ENCODE data around the gene PANK4. TPM values are rescaled to one million over a fixed set of nuclear protein-coding genes. Genes with fewer than 3 reads are reported as not detected.

Gene PANK4
- polyA plus RNA-seq, 2 of the 4 experiments (the other 2 are of a cell fraction): 8.1 to 13.8 TPM

DNA sequence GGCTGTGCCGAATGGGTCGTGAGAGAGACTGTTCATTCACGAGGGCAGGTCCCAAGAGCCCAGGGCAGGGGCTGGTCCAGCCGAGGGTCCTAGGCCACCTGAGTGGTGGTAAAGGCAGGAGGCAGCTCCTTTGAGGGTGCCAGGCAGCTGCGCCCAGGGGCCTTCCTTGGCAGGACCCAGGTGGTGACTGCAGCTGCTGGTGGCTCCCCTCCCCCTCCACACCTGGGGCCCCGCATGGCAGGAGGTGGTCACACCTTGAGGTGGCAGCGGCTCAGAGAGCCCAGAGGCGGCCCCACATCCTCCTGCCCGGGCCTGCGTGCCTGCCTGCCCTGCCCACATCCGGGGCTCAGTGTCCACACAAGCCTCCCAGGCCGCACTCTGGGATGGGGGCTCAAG, 60.1 kb downstream of the PANK4 start:
- Histone ChIP-seq H3K4me2 (no peak overlapping the region), H3K27ac (no peak overlapping the region), H3K9me3 (no peaks in the 10 kb centered on the region), H3K4me1 (peaks cover 8% of the 10 kb centered on the region; the same call in 2 of the 3 replicates), H3K4me3 (no peak overlapping the region)
- FAIRE-seq (no peak), DNase-seq (ENCODE audit: low read depth in 1 of 2, low spot score in 1 of 2) (no peak), ATAC-seq (no peak)
- 71% methylated on average over 1 of the region's 12 CpGs for WGBS (ENCODE audit: missing lambda C conversion rate)
- ChIA-PET CTCF (interaction anchor here (0.6 kb wide), 1 partner anchor 22 kb away, joined by 3 read pairs; no protein-coding TSS in a partner anchor), POLR2A (no interaction called here)
- TF ChIP-seq POLR2A (IDR thresholded peaks at IDR 0.05; ENCODE audit: low read length) (no peak), MAZ (IDR thresholded peaks at IDR 0.05; ENCODE audit: borderline replicate concordance, low read depth, low read length) (no peak), CBX2 (IDR thresholded peaks at IDR 0.05; ENCODE audit: borderline replicate concordance, low read depth) (no peak), BHLHE40 (IDR thresholded peaks at IDR 0.05; ENCODE audit: low read depth, low read length) (no peak)
- TF ChIP-seq, protein P1, sequence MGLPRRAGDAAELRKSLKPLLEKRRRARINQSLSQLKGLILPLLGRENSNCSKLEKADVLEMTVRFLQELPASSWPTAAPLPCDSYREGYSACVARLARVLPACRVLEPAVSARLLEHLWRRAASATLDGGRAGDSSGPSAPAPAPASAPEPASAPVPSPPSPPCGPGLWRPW (IDR thresholded peaks at IDR 0.05): no peak

- no peak for DNase-seq (ENCODE audit: low read depth in 1 of 2, low spot score in 1 of 2)
- CTCF ChIA-PET: interaction anchor here (1.0 to 1.4 kb wide), 3 partner anchors 18 to 82 kb away, joined by 3 to 4 read pairs (median 4); no protein-coding TSS in a partner anchor
- no peak overlapping the region for H3K27ac ChIP-seq
- no peak overlapping the region for H3K4me2 ChIP-seq
- WGBS (ENCODE audit: missing lambda C conversion rate): 80% methylated on average over 27 of the region's 33 CpGs
- no peak for TF ChIP-seq ATOH8 (CRISPR knock-in tag; IDR thresholded peaks at IDR 0.05; ENCODE audit: low read depth)
- no peak for TF ChIP-seq POLR2AphosphoS2 (conservative IDR thresholded peaks at IDR 0.05; ENCODE audit: low read length)
- TF ChIP-seq GATA3 (IDR thresholded peaks at IDR 0.05; ENCODE audit: borderline replicate concordance): no peak
- TF ChIP-seq, protein P2, sequence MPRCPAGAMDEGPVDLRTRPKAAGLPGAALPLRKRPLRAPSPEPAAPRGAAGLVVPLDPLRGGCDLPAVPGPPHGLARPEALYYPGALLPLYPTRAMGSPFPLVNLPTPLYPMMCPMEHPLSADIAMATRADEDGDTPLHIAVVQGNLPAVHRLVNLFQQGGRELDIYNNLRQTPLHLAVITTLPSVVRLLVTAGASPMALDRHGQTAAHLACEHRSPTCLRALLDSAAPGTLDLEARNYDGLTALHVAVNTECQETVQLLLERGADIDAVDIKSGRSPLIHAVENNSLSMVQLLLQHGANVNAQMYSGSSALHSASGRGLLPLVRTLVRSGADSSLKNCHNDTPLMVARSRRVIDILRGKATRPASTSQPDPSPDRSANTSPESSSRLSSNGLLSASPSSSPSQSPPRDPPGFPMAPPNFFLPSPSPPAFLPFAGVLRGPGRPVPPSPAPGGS (IDR thresholded peaks at IDR 0.05): no peak
- no peak for TF ChIP-seq TFCP2L1 (CRISPR knock-in tag; IDR thresholded peaks at IDR 0.05)
- TF ChIP-seq SREBF2 (IDR thresholded peaks at IDR 0.05): no peak
- no peak for TF ChIP-seq CBX8 (IDR thresholded peaks at IDR 0.05)
- no peak for TF ChIP-seq PBX3 (IDR thresholded peaks at IDR 0.05)
- no peak for TF ChIP-seq NPAS2 (CRISPR knock-in tag; IDR thresholded peaks at IDR 0.05; ENCODE audit: borderline replicate concordance)
- no peak for TF ChIP-seq ZSCAN20 (CRISPR knock-in tag; IDR thresholded peaks at IDR 0.05)
- TF ChIP-seq FOSL2 (IDR thresholded peaks at IDR 0.05): no peak
- TF ChIP-seq FOSL2 (CRISPR knock-in tag; IDR thresholded peaks at IDR 0.05): no peak
- no peak for TF ChIP-seq CBX2 (IDR thresholded peaks at IDR 0.05; ENCODE audit: borderline replicate concordance, low read depth)
- TF ChIP-seq TP53 (CRISPR knock-in tag; IDR thresholded peaks at IDR 0.05): no peak
- TF ChIP-seq RNF2 (IDR thresholded peaks at IDR 0.05; ENCODE audit: borderline replicate concordance, low read depth): no peak
- TF ChIP-seq, protein P3, sequence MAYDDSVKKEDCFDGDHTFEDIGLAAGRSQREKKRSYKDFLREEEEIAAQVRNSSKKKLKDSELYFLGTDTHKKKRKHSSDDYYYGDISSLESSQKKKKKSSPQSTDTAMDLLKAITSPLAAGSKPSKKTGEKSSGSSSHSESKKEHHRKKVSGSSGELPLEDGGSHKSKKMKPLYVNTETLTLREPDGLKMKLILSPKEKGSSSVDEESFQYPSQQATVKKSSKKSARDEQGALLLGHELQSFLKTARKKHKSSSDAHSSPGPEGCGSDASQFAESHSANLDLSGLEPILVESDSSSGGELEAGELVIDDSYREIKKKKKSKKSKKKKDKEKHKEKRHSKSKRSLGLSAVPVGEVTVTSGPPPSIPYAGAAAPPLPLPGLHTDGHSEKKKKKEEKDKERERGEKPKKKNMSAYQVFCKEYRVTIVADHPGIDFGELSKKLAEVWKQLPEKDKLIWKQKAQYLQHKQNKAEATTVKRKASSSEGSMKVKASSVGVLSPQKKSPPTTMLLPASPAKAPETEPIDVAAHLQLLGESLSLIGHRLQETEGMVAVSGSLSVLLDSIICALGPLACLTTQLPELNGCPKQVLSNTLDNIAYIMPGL (CRISPR knock-in tag; IDR thresholded peaks at IDR 0.05; ENCODE audit: borderline replicate concordance): no peak
- no peak for TF ChIP-seq RAD21 (conservative IDR thresholded peaks at IDR 0.05 in 1 of 2, IDR thresholded peaks at IDR 0.05 in 1 of 2)
- no peak for TF ChIP-seq KDM1A (IDR thresholded peaks at IDR 0.05; ENCODE audit: low read depth)
- H3K4me1 ChIP-seq: peaks cover 8% of the 10 kb centered on the region; the same call in 2 of the 3 replicates
- ATAC-seq: no peak
- no peaks in the 10 kb centered on the region for H3K9me3 ChIP-seq
- H3K4me3 ChIP-seq: no peak overlapping the region
- no peak for FAIRE-seq
- POLR2A ChIA-PET: no interaction called here
Observed at GRCh38 chr1:2465371-2466269, 60.8 kb downstream of the PANK4 start.

Data from A549 (cell line).